Activated naive CD8-positive, alpha-beta T cell (primary cell): ENCODE results near the gene CIC.

Experiments used
- H3K27ac Mint-ChIP-seq: one replicate; pipeline ENCODE4 v1.8.0; 2021; ENCODE audit warnings: mixed read lengths
- H3K27me3 Mint-ChIP-seq: one replicate; pipeline ENCODE4 v1.8.0; 2021; ENCODE audit warnings: mixed read lengths
- H3K36me3 Mint-ChIP-seq: one replicate; pipeline ENCODE4 v1.8.0; 2021; ENCODE audit warnings: mixed read lengths
- H3K4me1 Mint-ChIP-seq: one replicate; pipeline ENCODE4 v1.8.0; 2021; ENCODE audit warnings: low read depth, mixed read lengths
- H3K4me3 Mint-ChIP-seq: one replicate; pipeline ENCODE4 v1.8.0; 2021; ENCODE audit warnings: mild to moderate bottlenecking, mixed read lengths
- H3K9me3 Mint-ChIP-seq: one replicate; pipeline ENCODE4 v1.8.0; 2021; ENCODE audit warnings: low read depth, mixed read lengths

Gene CIC

GRCh38 chr19:42234364-42234763 lies 34.7 kb upstream of the CIC start:
- no peaks in the 10 kb centered on the region for H3K36me3 Mint-ChIP-seq
- H3K27me3 Mint-ChIP-seq, result no peaks in the 10 kb centered on the region
- no peak overlapping the region for H3K27ac Mint-ChIP-seq
- H3K9me3 Mint-ChIP-seq, result no peaks in the 10 kb centered on the region
- no peak overlapping the region for H3K4me3 Mint-ChIP-seq
- H3K4me1 Mint-ChIP-seq, result peaks cover 12% of the 10 kb centered on the region

GRCh38 chr19:42235181-42235580 lies 33.9 kb upstream of the CIC start:
- Mint-ChIP-seq H3K4me1 (peaks cover 18% of the 10 kb centered on the region), H3K36me3 (no peaks in the 10 kb centered on the region), H3K4me3 (no peak overlapping the region), H3K27me3 (no peaks in the 10 kb centered on the region), H3K9me3 (no peaks in the 10 kb centered on the region), H3K27ac (no peak overlapping the region)

GRCh38 chr19:42239544-42240220 lies 29.4 kb upstream of the CIC start:
- Mint-ChIP-seq H3K9me3 (no peaks in the 10 kb centered on the region), H3K4me1 (peaks cover 35% of the 10 kb centered on the region), H3K27ac (peak overlapping the region; percentile 84), H3K36me3 (no peaks in the 10 kb centered on the region), H3K27me3 (no peaks in the 10 kb centered on the region), H3K4me3 (no peak overlapping the region)

GRCh38 chr19:42241279-42241678 lies 27.8 kb upstream of the CIC start:
- Mint-ChIP-seq H3K27ac (peak overlapping the region; percentile 86), H3K4me3 (peak overlapping the region; percentile 91), H3K4me1 (peaks cover 42% of the 10 kb centered on the region), H3K9me3 (no peaks in the 10 kb centered on the region), H3K27me3 (no peaks in the 10 kb centered on the region), H3K36me3 (no peaks in the 10 kb centered on the region)

GRCh38 chr19:42242069-42242511 lies 27.0 kb upstream of the CIC start:
- no peaks in the 10 kb centered on the region for H3K27me3 Mint-ChIP-seq
- H3K4me3 Mint-ChIP-seq, result peak overlapping the region; percentile 91
- no peaks in the 10 kb centered on the region for H3K9me3 Mint-ChIP-seq
- H3K4me1 Mint-ChIP-seq, result peaks cover 47% of the 10 kb centered on the region
- H3K27ac Mint-ChIP-seq, result peak overlapping the region; percentile 86
- no peaks in the 10 kb centered on the region for H3K36me3 Mint-ChIP-seq

- peaks cover 47% of the 10 kb centered on the region for H3K4me1 Mint-ChIP-seq
Measured at GRCh38 chr19:42242512-42243409, 26.3 kb upstream of the CIC start, which contains the start of gene GSK3A. TSS of gene GSK3A (minus strand) at chr19:42242602. CDS start at chr19:42242465, 137 bp downstream.

GRCh38 chr19:42244347-42245220 lies 24.5 kb upstream of the CIC start:
- Mint-ChIP-seq H3K36me3 (no peaks in the 10 kb centered on the region), H3K27me3 (no peaks in the 10 kb centered on the region), H3K27ac (peak overlapping the region; percentile 97), H3K4me1 (peaks cover 40% of the 10 kb centered on the region), H3K9me3 (no peaks in the 10 kb centered on the region), H3K4me3 (peak overlapping the region; percentile 95)

More at GRCh38 chr19:42242512-42243409, 26.3 kb upstream of the CIC start, which contains the start of gene GSK3A:
- peak within 1 kb of the TSS; percentile 95 for H3K4me3 Mint-ChIP-seq
- no peaks in the 10 kb centered on the region for H3K27me3 Mint-ChIP-seq
- peak within 1 kb of the TSS; percentile 95 for H3K27ac Mint-ChIP-seq
- H3K36me3 Mint-ChIP-seq, result no peaks in the 10 kb centered on the region
- H3K9me3 Mint-ChIP-seq, result no peaks in the 10 kb centered on the region

GRCh38 chr19:42245231-42245630 lies 23.8 kb upstream of the CIC start:
- H3K4me3 Mint-ChIP-seq, result peak overlapping the region; percentile 95
- peaks cover 38% of the 10 kb centered on the region for H3K4me1 Mint-ChIP-seq
- H3K9me3 Mint-ChIP-seq, result no peaks in the 10 kb centered on the region
- H3K27me3 Mint-ChIP-seq, result no peaks in the 10 kb centered on the region
- H3K27ac Mint-ChIP-seq, result peak overlapping the region; percentile 97
- H3K36me3 Mint-ChIP-seq, result no peaks in the 10 kb centered on the region

GRCh38 chr19:42246143-42246921 lies 22.7 kb upstream of the CIC start:
- no peaks in the 10 kb centered on the region for H3K9me3 Mint-ChIP-seq
- H3K27me3 Mint-ChIP-seq, result no peaks in the 10 kb centered on the region
- H3K4me1 Mint-ChIP-seq, result peaks cover 34% of the 10 kb centered on the region
- no peak overlapping the region for H3K4me3 Mint-ChIP-seq
- H3K36me3 Mint-ChIP-seq, result no peaks in the 10 kb centered on the region
- peak overlapping the region; percentile 28 for H3K27ac Mint-ChIP-seq

GRCh38 chr19:42246922-42247639 lies 22.0 kb upstream of the CIC start:
- Mint-ChIP-seq H3K9me3 (no peaks in the 10 kb centered on the region), H3K27me3 (no peaks in the 10 kb centered on the region), H3K4me1 (peaks cover 36% of the 10 kb centered on the region), H3K4me3 (no peak overlapping the region), H3K27ac (peak overlapping the region; percentile 28), H3K36me3 (no peaks in the 10 kb centered on the region)

GRCh38 chr19:42247640-42248199 lies 21.3 kb upstream of the CIC start:
- Mint-ChIP-seq H3K27ac (no peak overlapping the region), H3K4me1 (peaks cover 38% of the 10 kb centered on the region), H3K36me3 (no peaks in the 10 kb centered on the region), H3K27me3 (no peaks in the 10 kb centered on the region), H3K9me3 (no peaks in the 10 kb centered on the region), H3K4me3 (no peak overlapping the region)

GRCh38 chr19:42248270-42249148 lies 20.5 kb upstream of the CIC start:
- H3K36me3 Mint-ChIP-seq, result no peaks in the 10 kb centered on the region
- no peak overlapping the region for H3K4me3 Mint-ChIP-seq
- H3K4me1 Mint-ChIP-seq, result peaks cover 35% of the 10 kb centered on the region
- H3K9me3 Mint-ChIP-seq, result no peaks in the 10 kb centered on the region
- no peaks in the 10 kb centered on the region for H3K27me3 Mint-ChIP-seq
- peak overlapping the region; percentile 16 for H3K27ac Mint-ChIP-seq
